GM18907 (cell line): ENCODE data around the gene PEX12.
"Not testable (repeated sequence)": the region's sequence is repeated elsewhere in the genome, so short reads cannot be mapped to it uniquely, and the experiment has no call there.

Source experiments
- ATAC-seq: cut with Tn5 transposase; IDR thresholded peaks from one replicate; pipeline ENCODE4 v1.9.1; 2021; ENCODE audit warnings: mild to moderate bottlenecking, moderate library complexity; ENCODE audit not compliant: unreplicated experiment

PEX12 gene

GRCh38 chr17:35578197-35578928, at the start of gene PEX12:
TSS of gene PEX12 (minus strand) at chr17:35578571. CDS start at chr17:35578021, 550 bp downstream.
- peak; percentile 81 for ATAC-seq

DNA sequence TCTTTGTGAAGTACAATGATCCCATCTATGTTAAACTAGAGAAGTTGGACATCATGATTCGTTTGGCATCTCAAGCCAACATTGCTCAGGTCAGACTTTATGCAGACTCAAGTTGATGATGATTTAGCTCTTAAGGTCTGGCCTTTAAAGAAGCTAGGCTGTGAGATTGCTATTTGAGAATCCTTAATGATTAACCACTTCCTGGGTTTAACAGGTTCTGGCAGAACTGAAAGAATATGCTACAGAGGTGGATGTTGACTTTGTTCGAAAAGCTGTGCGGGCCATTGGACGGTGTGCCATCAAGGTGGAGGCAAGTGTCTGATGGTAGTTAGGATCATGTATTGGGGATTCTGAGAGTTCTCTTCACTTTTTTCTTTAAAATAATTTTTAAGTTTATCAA, 49.0 kb upstream of the PEX12 start:
- ATAC-seq, result no peak

DNA sequence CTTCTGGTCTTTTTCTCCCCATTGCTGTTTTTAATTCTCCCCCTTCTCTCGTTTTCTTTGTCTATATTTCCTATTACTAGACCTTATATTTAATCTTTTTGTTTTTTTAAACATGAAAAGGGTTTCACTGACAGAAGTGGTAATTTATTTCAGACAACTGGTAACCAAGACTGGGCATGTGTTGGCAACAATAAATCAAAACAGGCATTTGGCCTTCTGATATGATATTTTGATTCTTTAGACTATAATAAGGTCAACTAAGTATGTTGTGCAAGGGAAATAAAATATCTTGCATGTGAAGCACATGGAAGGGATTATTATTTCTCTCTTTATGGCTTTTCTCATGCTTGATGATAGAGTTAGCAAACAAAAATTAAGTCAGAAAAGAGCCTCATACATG, 43.4 kb upstream of the PEX12 start:
- ATAC-seq, result no peak

DNA sequence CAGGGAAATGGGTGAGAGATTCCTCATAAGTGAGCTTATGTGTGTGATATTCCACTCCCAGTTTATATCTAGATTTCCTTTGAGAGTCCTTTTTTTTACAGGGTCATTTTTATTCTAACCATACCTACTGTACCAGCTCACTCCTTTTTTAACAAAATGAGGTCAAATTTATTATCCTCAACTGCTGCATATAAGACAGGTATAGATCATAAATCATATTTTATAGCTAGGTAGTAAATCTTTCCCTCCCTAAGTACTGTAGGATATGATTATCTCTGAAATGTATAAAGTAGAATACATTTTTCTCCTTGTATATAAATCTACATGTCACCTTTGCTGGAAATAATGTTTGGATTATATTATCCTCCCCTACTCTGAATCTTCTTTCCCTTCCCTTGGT, 40.3 kb upstream of the PEX12 start:
- ATAC-seq, result no peak

DNA sequence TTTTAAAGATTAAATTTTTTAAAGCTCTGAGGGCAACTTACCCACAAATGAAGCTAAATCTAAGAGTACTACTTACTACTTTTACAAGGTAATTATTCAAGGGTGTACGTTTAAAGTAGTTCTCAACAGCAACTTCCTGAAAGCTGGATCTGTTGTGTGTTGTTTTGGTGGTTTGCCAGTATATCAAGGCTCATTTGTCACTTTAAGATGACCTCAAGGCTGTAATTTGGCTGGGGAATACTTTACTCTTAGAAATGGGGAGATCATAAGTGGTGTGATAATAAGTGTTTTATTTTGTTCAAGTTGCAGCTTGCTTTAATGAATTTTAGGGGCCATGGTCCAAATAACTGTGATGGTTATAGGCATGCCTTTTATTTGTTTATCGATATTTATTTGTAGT, 39.1 kb upstream of the PEX12 start:
- ATAC-seq, result no peak

DNA sequence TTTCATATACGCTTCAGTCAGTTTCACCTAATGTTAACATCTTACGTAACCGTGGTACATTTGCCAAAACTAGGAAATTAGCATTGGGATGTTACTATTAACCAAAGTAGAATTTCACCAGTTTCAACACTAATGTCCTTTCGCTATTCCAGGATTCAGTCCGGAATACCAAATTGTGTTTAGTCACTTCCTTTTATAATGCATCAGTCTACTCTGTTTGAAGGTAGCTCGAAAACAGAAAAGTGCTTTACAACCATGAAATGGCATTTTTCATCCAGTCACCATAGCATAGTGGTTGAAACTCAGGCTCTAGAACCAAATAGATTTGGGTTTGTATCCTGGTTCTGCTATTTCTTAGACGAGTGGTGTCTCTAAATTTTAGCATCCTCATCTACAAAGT, 38.2 kb upstream of the PEX12 start:
- ATAC-seq, result no peak

DNA sequence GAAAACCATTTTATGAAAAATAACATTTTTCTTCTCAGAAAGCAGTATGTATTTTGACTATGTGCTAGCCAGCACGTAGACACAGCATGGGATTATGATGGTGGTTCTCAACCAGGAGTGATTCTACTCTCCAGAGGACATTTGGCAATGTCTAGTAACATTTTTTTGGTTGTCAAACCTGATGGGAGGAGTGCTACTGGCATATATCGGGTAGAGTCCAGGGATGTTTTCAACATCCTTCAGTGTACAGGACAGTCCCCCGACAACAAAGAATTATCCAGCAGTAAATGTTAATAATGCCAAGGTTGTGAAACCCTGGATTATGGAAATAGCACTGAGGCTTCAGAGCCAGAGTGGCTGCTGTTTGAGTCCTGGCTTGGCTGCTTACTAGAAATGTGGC, 36.4 kb upstream of the PEX12 start:
- ATAC-seq, result no peak

GRCh38 chr17:35612924-35613521, 34.7 kb upstream of the PEX12 start:
- no peak for ATAC-seq

DNA sequence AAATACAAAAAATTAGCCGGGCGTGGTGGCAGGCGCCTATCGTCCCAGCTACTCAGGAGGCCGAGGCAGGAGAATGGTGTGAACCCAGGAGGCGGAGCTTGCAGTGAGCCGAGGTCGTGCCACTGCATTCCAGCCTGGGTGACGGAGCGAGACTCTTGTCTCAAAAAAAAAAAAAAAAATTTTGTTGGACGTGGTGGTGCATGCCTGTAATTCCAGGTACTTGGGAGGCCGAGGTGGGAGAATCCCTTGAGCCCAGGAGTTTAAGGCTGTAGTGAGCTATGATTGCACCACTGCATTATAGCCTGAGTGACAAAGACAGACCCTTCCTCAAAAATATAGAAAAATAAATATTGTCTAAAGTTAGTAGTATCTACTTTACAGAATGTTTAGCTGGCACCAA, 32.4 kb upstream of the PEX12 start:
- not testable (repeated sequence) for ATAC-seq

GRCh38 chr17:35609831-35610230, 31.5 kb upstream of the PEX12 start:
- ATAC-seq, result no peak

DNA sequence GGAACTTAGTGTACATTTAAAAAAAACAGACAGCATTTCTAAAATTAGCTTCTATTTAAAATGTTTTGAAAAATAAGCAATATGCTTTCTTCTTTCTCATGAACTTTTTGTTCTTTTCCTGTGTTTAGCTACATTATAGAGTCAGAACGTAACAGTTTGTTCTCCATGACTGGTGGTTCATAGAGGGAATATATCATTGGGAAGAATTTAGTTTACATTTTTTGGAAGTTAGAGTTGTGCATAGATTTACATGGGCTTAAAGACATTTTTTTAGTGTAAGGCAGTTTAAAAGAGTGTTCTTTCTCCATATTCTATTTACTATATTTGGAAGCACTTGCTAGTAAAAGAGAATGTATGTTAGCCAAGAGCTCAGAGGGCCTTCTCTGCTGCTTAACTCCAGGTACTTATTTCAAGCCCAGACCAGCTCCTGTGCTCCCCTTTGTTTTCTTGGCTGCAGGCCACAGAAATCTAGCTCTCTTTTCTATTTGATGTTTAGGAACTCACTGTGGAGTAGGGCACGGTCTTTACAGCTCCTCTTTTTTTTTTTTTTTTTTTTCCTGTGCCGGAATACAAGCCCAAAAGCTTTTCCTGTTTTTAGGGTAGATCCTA, 29.0 kb upstream of the PEX12 start:
- no peak for ATAC-seq

- no peak for ATAC-seq
Measured at GRCh38 chr17:35605678-35606077, 27.3 kb upstream of the PEX12 start.

- no peak for ATAC-seq
Measured at GRCh38 chr17:35603674-35604073, 25.3 kb upstream of the PEX12 start.

- no peak for ATAC-seq
Measured at GRCh38 chr17:35597604-35598003, 19.2 kb upstream of the PEX12 start.

DNA sequence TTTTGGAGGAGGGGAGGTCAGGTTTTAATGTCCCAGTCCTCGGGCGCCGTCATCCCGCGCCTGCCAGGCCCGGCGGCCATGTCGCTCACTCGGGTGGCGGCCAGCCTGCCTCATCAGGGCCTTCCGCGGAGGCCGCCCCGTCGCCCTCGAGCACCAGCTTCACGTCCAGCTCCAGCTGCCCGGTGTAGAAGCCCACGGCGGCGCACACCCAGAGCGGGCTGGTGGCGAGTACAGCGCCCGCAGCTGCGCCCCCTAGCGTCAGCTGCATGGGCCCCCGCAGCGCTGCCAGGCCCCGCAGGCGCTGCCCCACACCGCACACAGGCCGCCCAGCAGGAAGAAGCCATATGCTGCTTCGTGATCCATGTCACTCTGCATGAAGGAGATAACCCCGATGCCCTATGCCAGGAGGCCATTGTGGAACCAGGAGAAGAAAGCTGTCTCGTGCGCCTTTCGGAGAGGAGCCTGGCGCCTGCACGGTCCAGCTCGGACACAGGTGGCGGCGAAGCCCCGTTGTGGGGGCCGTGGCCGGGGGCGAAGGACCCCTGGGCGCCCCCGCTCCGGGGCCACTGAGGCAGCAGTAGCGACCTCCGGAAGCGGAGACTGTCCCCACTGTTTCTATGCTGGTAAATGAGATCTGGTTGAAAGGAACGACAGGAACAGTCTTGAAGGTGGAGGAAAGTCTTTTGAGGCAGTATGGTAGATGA, 18.3 kb upstream of the PEX12 start:
- no peak for ATAC-seq

DNA sequence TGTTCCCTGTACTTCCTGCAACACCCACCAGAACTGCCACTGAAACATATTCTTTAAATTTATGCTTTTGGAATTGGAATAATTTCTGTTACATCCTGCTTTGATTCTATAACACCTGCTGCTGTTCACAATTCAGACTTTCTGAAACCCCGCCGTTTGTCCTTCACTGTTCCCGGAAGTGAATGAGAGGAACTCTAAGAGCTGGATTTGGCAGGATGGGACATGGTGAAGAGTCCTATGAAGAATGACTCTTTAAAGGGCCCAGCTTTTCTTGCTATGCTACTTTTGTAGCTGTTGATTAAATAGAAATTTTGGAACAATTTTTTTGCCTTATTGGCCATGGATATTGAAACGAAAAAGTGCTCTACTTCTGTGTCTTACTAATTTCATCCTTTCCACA, 17.7 kb upstream of the PEX12 start:
- ATAC-seq, result no peak

DNA sequence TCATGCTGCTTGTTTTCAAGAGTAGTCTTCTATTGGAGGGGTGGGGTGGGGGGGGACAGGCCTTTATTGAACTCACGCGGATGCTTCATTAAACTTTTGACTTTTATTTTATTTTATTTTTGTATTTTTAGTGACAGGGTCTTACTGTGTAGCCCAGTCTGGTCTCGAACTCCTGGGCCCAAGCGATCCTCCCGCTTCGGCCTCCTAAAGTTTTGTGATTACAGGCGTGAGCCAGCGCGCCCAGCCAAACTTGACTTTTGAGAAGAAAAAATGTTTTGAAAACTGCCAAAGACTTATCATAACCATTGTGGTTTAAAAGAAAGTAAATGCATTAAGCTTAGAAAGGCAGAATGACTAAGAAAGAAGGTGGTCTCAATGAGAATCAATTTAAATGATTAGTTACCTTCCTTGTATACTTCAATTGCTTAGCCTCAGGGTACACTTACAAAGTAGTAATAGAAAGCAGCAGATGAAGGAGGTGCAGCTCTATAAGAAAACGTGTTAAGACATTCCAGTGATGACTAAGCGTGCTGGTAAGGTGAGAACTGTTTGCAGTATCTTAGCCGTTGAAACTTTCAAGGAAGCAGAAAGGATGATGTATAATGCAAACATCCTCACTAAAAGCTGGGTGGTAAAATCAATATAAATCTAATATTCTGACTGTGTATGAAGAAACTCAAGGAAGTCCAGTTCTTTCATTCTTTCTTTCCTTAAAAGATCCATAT, 10.0 kb upstream of the PEX12 start:
- no peak for ATAC-seq

GRCh38 chr17:35587074-35587961, 8.9 kb upstream of the PEX12 start, which contains the start of gene AP2B1:
TSS of gene AP2B1 (plus strand) at chr17:35587322. CDS start at chr17:35594031, 6,709 bp downstream.
- peak; percentile 83 for ATAC-seq

DNA sequence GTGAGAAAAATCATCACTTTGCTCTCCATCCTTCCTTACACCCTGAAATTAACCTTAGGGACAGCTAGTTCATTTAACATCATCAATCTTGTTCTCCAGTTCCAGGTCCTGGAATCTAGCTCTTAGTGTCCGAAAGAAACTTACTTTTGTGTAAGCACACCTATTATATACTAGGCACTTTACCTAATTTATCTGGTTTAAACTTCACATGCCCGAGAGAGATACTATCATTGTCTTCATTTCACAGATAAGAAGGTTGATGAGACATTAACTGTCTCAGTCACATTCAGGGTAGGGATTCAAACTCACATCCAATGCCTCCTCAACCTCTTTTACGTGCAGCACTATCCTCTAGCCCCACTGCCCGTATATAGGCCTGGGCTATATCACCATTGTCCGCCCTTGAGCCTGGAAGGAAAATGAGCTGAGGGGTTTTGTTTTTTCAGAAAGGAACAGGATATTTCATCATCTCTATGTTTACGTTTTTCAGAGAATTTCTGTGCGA, 8.2 kb upstream of the PEX12 start:
- peak; percentile 19 for ATAC-seq

GRCh38 chr17:35584061-35584460, 5.7 kb upstream of the PEX12 start:
- no peak for ATAC-seq
